Nephron (organoid): ENCODE data around the gene MAGED2.
A peak's percentile ranks its signal among the peaks of the same experiment; 100 is the strongest.
"Not testable (repeated sequence)": the region's sequence is repeated elsewhere in the genome, so short reads cannot be mapped to it uniquely, and the experiment has no call there.

Source experiments
- H3K27ac Mint-ChIP-seq, 3 experiments: 2 replicates each; pipeline ENCODE4 v1.8.0; 2020; ENCODE audit warnings: mixed read lengths in 3 of 3, mild to moderate bottlenecking in 2 of 3, moderate library complexity in 1 of 3
- H3K27me3 Mint-ChIP-seq: 2 replicates; pipeline ENCODE4 v1.8.0; 2021; ENCODE audit warnings: low read depth, mild to moderate bottlenecking, moderate library complexity, mixed read lengths
- H3K36me3 Mint-ChIP-seq: 2 replicates; pipeline ENCODE4 v1.8.0; 2020; ENCODE audit warnings: low read depth, mixed read lengths
- H3K4me1 Mint-ChIP-seq: 2 replicates; pipeline ENCODE4 v1.8.0; 2020; ENCODE audit warnings: mixed read lengths
- H3K4me3 Mint-ChIP-seq, 3 experiments: 2 replicates each; pipeline ENCODE4 v1.8.0; 2020; ENCODE audit warnings: mild to moderate bottlenecking in 3 of 3, mixed read lengths in 3 of 3, moderate library complexity in 2 of 3
- H3K9me3 Mint-ChIP-seq: 2 replicates; pipeline ENCODE4 v1.8.0; 2020; ENCODE audit warnings: mixed read lengths
- TF ChIP-seq, protein P1 (sequence below), 3 experiments: fragments of 200-600 bp; sonication (generic); IDR thresholded peaks; one replicate each; pipeline ENCODE4 v1.5.0; 2021; ENCODE audit warnings: antibody characterized with exemption in 3 of 3; ENCODE audit not compliant: unreplicated experiment in 3 of 3

The MAGED2 gene

DNA sequence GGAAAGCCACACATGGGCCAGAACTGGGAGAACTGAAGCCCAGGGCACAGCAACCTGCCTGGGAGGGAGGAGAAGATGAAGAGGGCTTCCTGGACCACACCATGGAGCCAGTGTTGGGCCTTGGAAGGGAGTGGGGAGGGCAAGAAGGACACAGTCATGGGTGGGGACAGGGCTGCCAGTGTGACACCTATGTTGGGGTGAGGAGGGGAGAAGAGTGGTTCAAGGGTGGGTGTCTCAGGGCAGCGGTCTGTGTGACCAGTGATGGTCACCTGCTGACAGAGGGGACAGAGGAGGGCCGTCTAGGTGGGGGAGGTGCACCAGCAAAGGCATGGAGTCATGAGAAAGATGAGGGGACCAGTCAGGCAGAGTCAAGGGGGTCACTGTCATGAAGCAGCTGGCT lies 13.8 kb downstream of the MAGED2 start:
- H3K9me3 Mint-ChIP-seq: peaks cover 10% of the 10 kb centered on the region
- peaks cover 15% of the 10 kb centered on the region for H3K4me1 Mint-ChIP-seq
- H3K36me3 Mint-ChIP-seq: peaks cover 2% of the 10 kb centered on the region
- H3K27me3 Mint-ChIP-seq: no peaks in the 10 kb centered on the region
- H3K27ac Mint-ChIP-seq: no peak overlapping the region
- TF ChIP-seq, protein P1, sequence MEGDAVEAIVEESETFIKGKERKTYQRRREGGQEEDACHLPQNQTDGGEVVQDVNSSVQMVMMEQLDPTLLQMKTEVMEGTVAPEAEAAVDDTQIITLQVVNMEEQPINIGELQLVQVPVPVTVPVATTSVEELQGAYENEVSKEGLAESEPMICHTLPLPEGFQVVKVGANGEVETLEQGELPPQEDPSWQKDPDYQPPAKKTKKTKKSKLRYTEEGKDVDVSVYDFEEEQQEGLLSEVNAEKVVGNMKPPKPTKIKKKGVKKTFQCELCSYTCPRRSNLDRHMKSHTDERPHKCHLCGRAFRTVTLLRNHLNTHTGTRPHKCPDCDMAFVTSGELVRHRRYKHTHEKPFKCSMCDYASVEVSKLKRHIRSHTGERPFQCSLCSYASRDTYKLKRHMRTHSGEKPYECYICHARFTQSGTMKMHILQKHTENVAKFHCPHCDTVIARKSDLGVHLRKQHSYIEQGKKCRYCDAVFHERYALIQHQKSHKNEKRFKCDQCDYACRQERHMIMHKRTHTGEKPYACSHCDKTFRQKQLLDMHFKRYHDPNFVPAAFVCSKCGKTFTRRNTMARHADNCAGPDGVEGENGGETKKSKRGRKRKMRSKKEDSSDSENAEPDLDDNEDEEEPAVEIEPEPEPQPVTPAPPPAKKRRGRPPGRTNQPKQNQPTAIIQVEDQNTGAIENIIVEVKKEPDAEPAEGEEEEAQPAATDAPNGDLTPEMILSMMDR (IDR thresholded peaks at IDR 0.05; ENCODE audit: unreplicated experiment in 3 of 3): no peak
- H3K4me3 Mint-ChIP-seq: no peak overlapping the region

DNA sequence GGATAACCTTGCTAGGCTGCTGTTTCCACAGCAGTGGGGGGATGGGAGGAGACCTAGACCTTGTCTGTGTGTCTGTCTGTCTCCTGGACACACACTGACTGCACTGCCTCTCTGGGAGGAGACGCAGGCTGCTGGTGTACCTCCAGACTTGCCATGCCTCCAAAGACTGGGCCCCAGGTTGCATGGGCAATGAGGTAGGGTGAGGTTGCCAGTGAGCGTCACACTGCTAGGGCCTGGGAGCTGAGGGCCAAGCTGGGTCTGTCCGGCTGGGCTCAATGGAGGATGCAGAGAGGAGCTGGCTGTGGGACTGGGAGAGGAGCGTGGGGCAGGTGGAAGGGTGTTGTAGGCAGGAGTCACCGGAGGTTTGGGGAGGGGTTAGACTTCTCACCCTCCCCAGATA lies 16.6 kb downstream of the MAGED2 start:
- Mint-ChIP-seq H3K27ac (peak overlapping the region; percentile 86 to 91 (median 91)), H3K4me1 (peaks cover 22% of the 10 kb centered on the region), H3K36me3 (no peaks in the 10 kb centered on the region), H3K9me3 (peaks cover 21% of the 10 kb centered on the region), H3K4me3 (no peak overlapping the region), H3K27me3 (no peaks in the 10 kb centered on the region)
- TF ChIP-seq, protein P1 (IDR thresholded peaks at IDR 0.05; ENCODE audit: unreplicated experiment in 3 of 3): no peak

DNA sequence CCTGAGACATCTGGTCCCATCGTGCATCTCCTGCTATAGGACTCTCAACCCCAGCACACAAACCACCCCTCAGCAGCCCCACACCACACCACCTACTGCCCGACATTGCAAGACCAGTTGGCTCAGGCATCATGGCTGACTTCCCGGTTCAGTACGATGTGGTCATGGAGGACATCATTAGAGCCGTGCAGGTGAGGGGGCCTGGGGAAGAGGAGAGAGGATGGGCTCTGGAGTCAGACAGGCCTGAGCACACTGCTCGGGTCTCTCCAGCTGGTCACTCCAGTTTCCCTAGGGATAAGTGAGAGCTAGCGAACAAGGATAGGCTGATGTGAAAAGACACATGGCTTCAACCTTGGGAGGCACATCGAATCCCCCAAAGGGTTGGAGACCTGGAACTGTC lies 17.2 kb downstream of the MAGED2 start:
- Mint-ChIP-seq H3K36me3 (no peaks in the 10 kb centered on the region), H3K4me3 (no peak overlapping the region), H3K27me3 (no peaks in the 10 kb centered on the region), H3K27ac (peak overlapping the region in 1 of 3 experiments; percentile 91), H3K9me3 (peaks cover 21% of the 10 kb centered on the region), H3K4me1 (peaks cover 22% of the 10 kb centered on the region)
- TF ChIP-seq, protein P1 (IDR thresholded peaks at IDR 0.05; ENCODE audit: unreplicated experiment in 3 of 3): no peak

DNA sequence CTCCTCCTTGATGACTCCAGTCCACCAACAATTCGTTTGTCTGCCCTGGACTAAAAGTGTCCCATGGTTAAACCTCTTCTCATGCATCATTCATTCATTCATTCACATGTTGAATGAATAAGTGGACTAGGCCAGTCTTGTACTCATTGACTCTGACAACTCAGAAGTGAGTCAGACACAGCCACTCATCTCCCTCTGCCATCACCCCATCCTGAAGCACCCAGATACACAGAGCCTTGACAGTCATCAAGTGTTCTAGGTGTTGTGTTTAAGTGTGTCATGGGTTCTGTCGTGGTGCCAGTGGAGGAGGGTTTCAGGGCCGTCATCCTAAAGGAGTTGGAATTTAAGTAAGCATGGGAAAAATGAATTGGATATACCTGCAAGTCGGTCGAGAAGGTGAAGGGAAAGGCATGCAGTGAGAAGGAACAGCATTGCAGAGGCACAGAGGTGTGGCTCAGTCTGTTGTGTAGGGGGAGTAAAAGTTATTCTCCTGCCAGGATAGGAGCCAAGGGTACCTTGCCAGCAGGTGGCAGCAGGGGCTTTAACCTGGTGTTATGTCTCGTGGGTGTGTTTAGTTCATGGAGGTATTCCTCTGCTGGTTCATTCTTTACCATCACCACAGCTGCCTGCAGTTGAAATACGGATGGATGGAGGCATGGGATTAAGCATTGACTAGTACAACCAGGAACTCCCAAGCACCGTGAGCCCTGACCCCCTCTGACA lies 18.3 kb downstream of the MAGED2 start:
- no peaks in the 10 kb centered on the region for H3K27me3 Mint-ChIP-seq
- H3K27ac Mint-ChIP-seq: peak overlapping the region; percentile 25 to 77 (median 58)
- H3K4me3 Mint-ChIP-seq: no peak overlapping the region
- peaks cover 21% of the 10 kb centered on the region for H3K9me3 Mint-ChIP-seq
- peaks cover 22% of the 10 kb centered on the region for H3K4me1 Mint-ChIP-seq
- TF ChIP-seq, protein P1 (IDR thresholded peaks at IDR 0.05; ENCODE audit: unreplicated experiment in 3 of 3): no peak
- no peaks in the 10 kb centered on the region for H3K36me3 Mint-ChIP-seq

DNA sequence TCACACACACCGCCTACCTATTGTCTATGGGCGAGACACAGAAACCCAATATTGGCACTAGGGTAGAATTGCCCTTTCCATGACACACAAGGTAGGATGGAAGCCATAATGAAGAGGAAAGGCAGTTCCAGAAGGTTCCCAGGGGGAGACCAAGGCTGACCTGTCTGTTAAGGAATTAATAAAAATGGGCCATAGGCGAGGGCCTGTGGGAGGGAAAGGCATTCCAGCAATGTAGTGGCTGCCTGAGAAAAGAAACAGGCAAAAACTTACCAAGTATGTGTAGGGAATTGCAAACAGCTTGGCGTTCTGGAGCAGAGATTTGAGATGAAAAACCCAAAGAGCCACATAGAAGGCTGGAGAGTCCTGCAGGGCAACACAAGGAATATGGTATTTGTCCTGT lies 19.1 kb downstream of the MAGED2 start:
- H3K27me3 Mint-ChIP-seq: no peaks in the 10 kb centered on the region
- H3K4me3 Mint-ChIP-seq: no peak overlapping the region
- peak overlapping the region; percentile 58 to 95 (median 77) for H3K27ac Mint-ChIP-seq
- H3K36me3 Mint-ChIP-seq: no peaks in the 10 kb centered on the region
- H3K9me3 Mint-ChIP-seq: peaks cover 25% of the 10 kb centered on the region
- H3K4me1 Mint-ChIP-seq: peaks cover 22% of the 10 kb centered on the region
- TF ChIP-seq, protein P1 (IDR thresholded peaks at IDR 0.05; ENCODE audit: unreplicated experiment in 3 of 3): no peak

DNA sequence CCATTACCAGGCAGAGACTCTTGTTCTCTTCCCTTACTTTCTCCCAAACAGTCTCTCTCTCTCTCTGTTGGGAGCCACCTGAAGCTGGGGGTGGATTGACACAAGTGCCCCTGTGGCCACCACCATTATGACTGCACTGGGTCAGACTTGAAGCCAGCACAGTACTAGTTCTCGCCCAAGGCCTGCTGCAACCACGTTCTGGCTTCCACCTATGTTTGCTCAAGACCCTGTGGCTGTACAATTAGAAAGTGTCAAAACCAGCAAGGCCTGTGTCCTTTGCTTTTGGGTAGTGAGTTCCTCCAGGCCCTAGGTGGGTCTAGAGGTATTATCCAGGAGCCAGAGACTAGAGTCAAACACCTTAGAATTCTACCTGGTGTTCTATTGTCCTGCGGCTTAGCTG lies 31.0 kb downstream of the MAGED2 start:
- no peaks in the 10 kb centered on the region for H3K36me3 Mint-ChIP-seq

DNA sequence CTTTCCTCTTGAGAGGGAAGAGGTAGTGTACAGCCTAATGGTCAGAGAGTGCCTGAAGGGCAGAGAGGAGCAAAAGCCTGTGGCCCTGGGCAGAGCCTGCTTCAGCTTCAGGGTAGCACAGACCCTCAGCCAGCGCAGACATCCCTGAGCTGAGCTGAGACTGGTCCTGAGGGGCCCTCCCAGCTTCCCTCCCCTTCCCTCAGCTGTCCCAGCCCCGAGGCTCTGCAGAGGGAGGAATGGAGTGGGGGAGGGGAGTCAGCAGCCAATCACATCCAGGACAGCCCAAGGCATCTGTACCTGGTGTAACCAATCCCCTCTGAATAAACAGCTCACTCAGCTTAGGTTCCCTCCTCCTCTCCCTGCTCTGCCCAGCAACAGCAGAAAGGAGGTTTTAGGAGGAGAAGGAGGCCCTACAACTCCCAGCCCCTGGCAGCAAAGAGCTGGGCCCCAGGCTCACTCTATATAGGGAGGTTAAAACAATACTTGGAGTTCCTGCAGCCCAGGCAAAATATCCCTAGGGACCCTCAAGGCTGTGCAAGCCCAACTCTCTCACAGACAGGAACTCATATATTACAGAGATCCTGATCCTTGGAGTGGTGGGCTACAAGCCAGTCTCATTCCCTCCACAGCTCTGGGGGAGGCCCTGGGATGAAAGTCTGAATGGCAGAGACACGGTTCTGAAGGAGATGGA lies 33.8 kb downstream of the MAGED2 start:
- Mint-ChIP-seq H3K4me3 (peak overlapping the region; percentile 52 to 61 (median 55)), H3K27ac (peak overlapping the region; percentile 98 to 99 (median 99)), H3K9me3 (peaks cover 24% of the 10 kb centered on the region), H3K4me1 (peaks cover 14% of the 10 kb centered on the region)
- H3K27me3 Mint-ChIP-seq, H3K36me3 Mint-ChIP-seq: not testable (repeated sequence)

More for the DNA sequence above, 31.0 kb downstream of the MAGED2 start:
- H3K4me3 Mint-ChIP-seq: no peak overlapping the region
- peak overlapping the region; percentile 68 to 91 (median 72) for H3K27ac Mint-ChIP-seq
- H3K4me1 Mint-ChIP-seq: peaks cover 14% of the 10 kb centered on the region
- H3K9me3 Mint-ChIP-seq: peaks cover 33% of the 10 kb centered on the region
- TF ChIP-seq, protein P1 (IDR thresholded peaks at IDR 0.05; ENCODE audit: unreplicated experiment in 3 of 3): no peak
- H3K27me3 Mint-ChIP-seq: no peaks in the 10 kb centered on the region
